ENCODE data around the gene CCDC194.
"Not testable (repeated sequence)": the region's sequence is repeated elsewhere in the genome, so short reads cannot be mapped to it uniquely, and the experiment has no call there.

The CCDC194 gene

DNA sequence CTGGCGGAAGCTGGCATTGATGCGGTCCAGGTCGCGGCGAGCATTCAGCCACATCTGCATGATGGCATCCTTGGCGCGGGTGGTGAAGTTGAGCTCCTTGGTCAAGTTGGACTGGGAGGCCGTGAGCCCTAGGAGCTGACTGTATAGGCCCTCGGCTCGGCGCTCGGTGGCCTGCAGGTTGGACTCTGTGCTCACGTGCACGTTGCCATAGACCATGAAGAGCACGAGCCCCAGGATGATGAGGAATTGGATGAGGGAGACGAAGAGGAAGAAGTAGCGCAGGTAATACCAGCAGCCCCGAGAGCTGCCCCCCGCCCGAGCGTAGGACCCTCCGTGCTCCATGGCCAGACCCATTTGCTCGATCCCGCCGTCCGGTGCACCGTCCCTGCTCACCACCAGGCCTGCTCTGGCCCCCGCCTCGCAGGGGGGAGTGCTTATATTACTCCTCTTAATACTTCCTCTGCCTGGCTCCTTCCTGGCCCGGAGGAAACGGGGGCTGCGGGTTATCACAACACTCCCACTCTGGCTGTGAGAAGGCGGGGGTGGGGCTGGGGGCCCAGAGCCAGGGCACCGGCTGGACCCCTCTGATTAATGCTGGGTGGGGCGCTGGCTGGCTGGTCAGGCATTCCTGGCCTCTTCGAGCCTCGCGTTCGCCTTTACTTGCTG, 16.9 kb downstream of the CCDC194 start, which contains the start of gene PLVAP:
PLVAP (minus strand) TSS at position 408 of the 666 bp plus-strand sequence; CDS start at position 354, 54 bp downstream.
- Histone ChIP-seq H3K79me2 (ENCODE audit: insufficient read depth, low read depth) (no peaks in the 10 kb centered on the region), H4K20me1 (ENCODE audit: insufficient read depth) (no peaks in the 10 kb centered on the region), H2AFZ (ENCODE audit: low read depth) (no peak within 1 kb of the TSS), H3K4me2 (no peak within 1 kb of the TSS), H3K4me1 (ENCODE audit: low read depth, poor library complexity, severe bottlenecking) (peaks cover 8% of the 10 kb centered on the region), H3K27me3 (ENCODE audit: insufficient read depth, low read depth) (peaks cover 5% of the 10 kb centered on the region; the same call in 1 of the 2 replicates), H3K36me3 (ENCODE audit: insufficient read depth) (no peaks in the 10 kb centered on the region), H3K4me3 (IDR thresholded peaks at IDR 0.05; ENCODE audit: insufficient read depth, low read depth, low read length) (no peak within 1 kb of the TSS), H3K9ac (no peak within 1 kb of the TSS), H3K27ac (no peak within 1 kb of the TSS)
- TF ChIP-seq, protein P1, sequence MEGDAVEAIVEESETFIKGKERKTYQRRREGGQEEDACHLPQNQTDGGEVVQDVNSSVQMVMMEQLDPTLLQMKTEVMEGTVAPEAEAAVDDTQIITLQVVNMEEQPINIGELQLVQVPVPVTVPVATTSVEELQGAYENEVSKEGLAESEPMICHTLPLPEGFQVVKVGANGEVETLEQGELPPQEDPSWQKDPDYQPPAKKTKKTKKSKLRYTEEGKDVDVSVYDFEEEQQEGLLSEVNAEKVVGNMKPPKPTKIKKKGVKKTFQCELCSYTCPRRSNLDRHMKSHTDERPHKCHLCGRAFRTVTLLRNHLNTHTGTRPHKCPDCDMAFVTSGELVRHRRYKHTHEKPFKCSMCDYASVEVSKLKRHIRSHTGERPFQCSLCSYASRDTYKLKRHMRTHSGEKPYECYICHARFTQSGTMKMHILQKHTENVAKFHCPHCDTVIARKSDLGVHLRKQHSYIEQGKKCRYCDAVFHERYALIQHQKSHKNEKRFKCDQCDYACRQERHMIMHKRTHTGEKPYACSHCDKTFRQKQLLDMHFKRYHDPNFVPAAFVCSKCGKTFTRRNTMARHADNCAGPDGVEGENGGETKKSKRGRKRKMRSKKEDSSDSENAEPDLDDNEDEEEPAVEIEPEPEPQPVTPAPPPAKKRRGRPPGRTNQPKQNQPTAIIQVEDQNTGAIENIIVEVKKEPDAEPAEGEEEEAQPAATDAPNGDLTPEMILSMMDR (conservative IDR thresholded peaks at IDR 0.05; ENCODE audit: low read depth, low read length), result no peak

DNA sequence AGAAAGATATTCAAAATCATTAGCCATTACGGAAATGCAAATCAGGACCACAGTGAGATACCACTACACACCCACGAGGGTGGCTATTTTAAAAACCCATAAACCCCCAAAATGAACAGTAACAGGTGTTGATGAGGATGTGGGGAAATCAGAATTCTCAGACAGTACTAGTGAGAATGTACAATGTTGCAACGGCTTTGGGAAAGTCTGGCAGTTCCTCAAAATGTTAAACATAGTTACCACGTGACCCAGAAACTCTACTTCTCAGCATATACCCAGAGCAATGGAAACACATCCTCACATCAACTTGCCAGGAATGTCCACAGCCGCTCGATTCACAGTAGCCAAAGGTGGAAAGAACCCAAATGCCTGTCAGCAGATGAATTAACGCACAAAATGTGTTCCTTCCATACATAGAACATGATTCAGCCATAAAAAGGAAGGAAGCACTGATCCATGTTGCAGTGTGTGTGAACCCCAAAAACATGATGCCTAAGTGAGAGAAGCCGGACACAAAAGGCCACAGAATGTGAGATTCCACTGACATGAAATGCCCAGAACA, 23.9 kb downstream of the CCDC194 start:
- Histone ChIP-seq H2AFZ (ENCODE audit: low read depth) (no peak overlapping the region), H3K27ac (no peak overlapping the region), H3K4me2 (no peak overlapping the region), H3K9ac (no peak overlapping the region), H4K20me1 (ENCODE audit: insufficient read depth) (no peaks in the 10 kb centered on the region), H3K27me3 (ENCODE audit: insufficient read depth, low read depth) (no peaks in the 10 kb centered on the region; the same call in 1 of the 2 replicates), H3K4me3 (IDR thresholded peaks at IDR 0.05; ENCODE audit: insufficient read depth, low read depth, low read length) (no peak overlapping the region), H3K36me3 (ENCODE audit: insufficient read depth) (no peaks in the 10 kb centered on the region), H3K4me1 (ENCODE audit: low read depth, poor library complexity, severe bottlenecking) (peaks cover 7% of the 10 kb centered on the region), H3K79me2 (ENCODE audit: insufficient read depth, low read depth) (no peaks in the 10 kb centered on the region)
- TF ChIP-seq, protein P1 (conservative IDR thresholded peaks at IDR 0.05; ENCODE audit: low read depth, low read length), result no peak

DNA sequence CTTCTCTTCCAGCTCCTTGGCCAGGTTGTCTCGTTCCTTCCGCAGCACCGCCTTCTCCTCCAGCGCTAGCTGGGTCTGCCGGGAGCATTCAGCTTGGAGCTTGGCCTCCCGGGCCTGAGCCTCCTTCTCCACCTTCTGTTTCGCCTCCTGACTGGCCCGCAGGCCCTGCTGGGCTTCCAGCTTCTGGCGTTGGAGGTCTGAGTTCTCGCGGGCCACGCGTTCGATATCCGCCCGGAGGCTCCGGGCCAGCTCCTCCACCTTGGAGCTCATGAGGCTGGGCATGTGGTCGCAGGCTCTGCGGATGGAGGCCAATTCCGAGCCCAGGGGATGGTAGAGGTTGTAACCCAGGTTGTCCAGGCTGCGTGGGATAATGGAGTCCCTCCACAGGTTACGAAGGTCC, 28.6 kb downstream of the CCDC194 start:
- no peak overlapping the region for H3K9ac ChIP-seq
- no peak overlapping the region for H3K4me2 ChIP-seq
- H3K79me2 ChIP-seq (ENCODE audit: insufficient read depth, low read depth), result no peaks in the 10 kb centered on the region
- no peak overlapping the region for H2AFZ ChIP-seq (ENCODE audit: low read depth)
- 0 out of 2 replicates have a peak, but pooled peaks cover 3% of the 10 kb centered on the region for H3K27me3 ChIP-seq (ENCODE audit: insufficient read depth, low read depth)
- H4K20me1 ChIP-seq (ENCODE audit: insufficient read depth), result no peaks in the 10 kb centered on the region
- no peaks in the 10 kb centered on the region for H3K4me1 ChIP-seq (ENCODE audit: low read depth, poor library complexity, severe bottlenecking)
- no peaks in the 10 kb centered on the region for H3K36me3 ChIP-seq (ENCODE audit: insufficient read depth)
- TF ChIP-seq, protein P1 (conservative IDR thresholded peaks at IDR 0.05; ENCODE audit: low read depth, low read length), result no peak
- no peak overlapping the region for H3K27ac ChIP-seq
- H3K4me3 ChIP-seq (IDR thresholded peaks at IDR 0.05; ENCODE audit: insufficient read depth, low read depth, low read length), result no peak overlapping the region

DNA sequence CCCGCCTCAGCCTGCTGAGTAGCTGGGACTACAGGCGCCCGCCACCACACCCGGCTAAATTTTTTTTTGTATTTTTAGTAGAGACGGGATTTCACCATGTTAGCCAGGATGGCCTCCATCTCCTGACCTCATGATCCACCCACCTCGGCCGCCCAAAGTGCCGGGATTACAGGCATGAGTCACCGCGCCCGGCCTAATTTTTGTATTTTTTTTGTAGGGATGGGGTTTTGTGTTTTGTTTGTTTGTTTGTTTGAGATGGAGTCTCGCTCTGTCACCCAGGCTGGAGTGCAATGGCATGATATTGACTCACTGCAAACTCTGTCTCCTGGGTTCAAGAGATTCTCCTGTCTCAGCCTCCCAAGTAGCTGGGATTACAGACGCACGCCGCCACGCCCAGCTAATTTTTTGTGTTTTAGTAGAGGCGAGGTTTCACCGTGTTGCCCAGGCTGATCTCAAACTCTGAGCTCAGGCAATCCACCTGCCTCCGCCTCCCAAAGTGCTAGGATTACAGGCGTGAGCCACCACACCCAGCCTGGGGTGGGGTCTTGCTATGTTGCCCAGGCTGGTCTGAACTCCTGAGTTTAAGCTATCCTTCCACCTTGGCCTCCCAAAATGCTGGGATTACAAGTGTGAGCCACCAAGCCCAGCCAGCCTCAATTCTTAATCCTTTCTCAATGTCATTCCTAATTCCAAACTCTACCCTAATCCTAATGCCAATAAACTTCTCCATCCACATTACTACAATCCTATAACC, 30.0 kb downstream of the CCDC194 start:
- not testable (repeated sequence) for H3K27ac ChIP-seq; H3K4me2 ChIP-seq; H3K27me3 ChIP-seq (ENCODE audit: insufficient read depth, low read depth); H3K79me2 ChIP-seq (ENCODE audit: insufficient read depth, low read depth); H3K4me3 ChIP-seq (IDR thresholded peaks at IDR 0.05; ENCODE audit: insufficient read depth, low read depth, low read length); H3K9ac ChIP-seq; H2AFZ ChIP-seq (ENCODE audit: low read depth); H3K36me3 ChIP-seq (ENCODE audit: insufficient read depth); H3K4me1 ChIP-seq (ENCODE audit: low read depth, poor library complexity, severe bottlenecking); H4K20me1 ChIP-seq (ENCODE audit: insufficient read depth)

Measured in KMS-11 (cell line).